Neural progenitor cell (in vitro differentiated cells): Measurements from ENCODE around the gene UACA. TPM values are rescaled to one million over a fixed set of nuclear protein-coding genes. Genes with fewer than 3 reads are reported as not detected.

ENCODE experiments used
- DNase-seq: peaks from one replicate; pipeline ENCODE4 v3.0.0-alpha.2; 2016; ENCODE audit warnings: low spot score
- H2AFZ ChIP-seq: fragments of 200-600 bp; sonication (generic); replicated peaks from 2 replicates; pipeline ENCODE4 v1.6.1; 2016; ENCODE audit warnings: antibody characterized with exemption
- H3F3A ChIP-seq: fragments of 200-600 bp; sonication (generic); 2 replicates; pipeline ENCODE4 v1.6.1; 2016; ENCODE audit warnings: antibody characterized with exemption, low read depth
- H3K27ac ChIP-seq: fragments of 200-600 bp; sonication (generic); 2 replicates; pipeline ENCODE4 v1.5.1; 2016; ENCODE audit warnings: mild to moderate bottlenecking
- H3K27me3 ChIP-seq: fragments of 200-600 bp; sonication (generic); 2 replicates; pipeline ENCODE4 v1.6.1; 2016; ENCODE audit warnings: mild to moderate bottlenecking, moderate library complexity
- H3K36me3 ChIP-seq: fragments of 200-600 bp; sonication (generic); 2 replicates; pipeline ENCODE4 v1.5.1; 2016
- H3K4me1 ChIP-seq: fragments of 200-600 bp; sonication (generic); 2 replicates; pipeline ENCODE4 v1.6.1; 2016; ENCODE audit warnings: mixed run types
- H3K4me2 ChIP-seq: fragments of 200-600 bp; sonication (generic); 2 replicates; pipeline ENCODE4 v1.6.1; 2016
- H3K4me3 ChIP-seq: fragments of 200-600 bp; sonication (generic); 2 replicates; pipeline ENCODE4 v1.5.1; 2016
- H3K79me2 ChIP-seq: fragments of 200-600 bp; sonication (generic); 2 replicates; pipeline ENCODE4 v1.6.1; 2016; ENCODE audit warnings: low read depth
- H3K9ac ChIP-seq: fragments of 200-600 bp; sonication (generic); 2 replicates; pipeline ENCODE4 v1.6.1; 2016
- H3K9me3 ChIP-seq: fragments of 200-600 bp; sonication (generic); 2 replicates; pipeline ENCODE4 v1.5.1; 2016; ENCODE audit warnings: low read depth
- H4K20me1 ChIP-seq: fragments of 200-600 bp; sonication (generic); 2 replicates; pipeline ENCODE4 v1.6.1; 2016; ENCODE audit warnings: low read depth
- H3K27ac Mint-ChIP-seq: 3 replicates; pipeline ENCODE4 v1.8.0; 2021; ENCODE audit warnings: mixed read lengths
- H3K27me3 Mint-ChIP-seq: 2 replicates; pipeline ENCODE4 v1.8.0; 2022; ENCODE audit warnings: low read depth, mild to moderate bottlenecking, inconsistent platforms, moderate library complexity, mixed read lengths; ENCODE audit not compliant: insufficient read depth
- H3K36me3 Mint-ChIP-seq: 3 replicates; pipeline ENCODE4 v1.8.0; 2021; ENCODE audit warnings: mixed read lengths
- H3K4me1 Mint-ChIP-seq: 3 replicates; pipeline ENCODE4 v1.8.0; 2021; ENCODE audit warnings: mixed read lengths
- H3K4me3 Mint-ChIP-seq: 3 replicates; pipeline ENCODE4 v1.8.0; 2021; ENCODE audit warnings: mild to moderate bottlenecking, moderate library complexity, mixed read lengths
- H3K9me3 Mint-ChIP-seq: 3 replicates; pipeline ENCODE4 v1.8.0; 2020; ENCODE audit warnings: mixed read lengths
- EZH2 ChIP-seq: fragments of 200-600 bp; sonication (generic); IDR thresholded peaks from 2 replicates; pipeline ENCODE4 v1.6.1; 2017; ENCODE audit warnings: antibody characterized with exemption, mild to moderate bottlenecking, moderate library complexity
- EZH2phosphoT487 ChIP-seq: fragments of 200-600 bp; sonication (generic); IDR thresholded peaks from 2 replicates; pipeline ENCODE4 v1.6.1; 2017; ENCODE audit warnings: antibody characterized with exemption
- total RNA-seq: library from RNA; depleted of rRNA; stranded (reverse); fragments of >200 nt; gene quantifications from 2 replicates; pipeline ENCODE4 v1.2.3, GENCODE V29; 2015; ENCODE audit warnings: low replicate concordance
- TF ChIP-seq, protein P1 (sequence below): fragments of 200-600 bp; sonication (generic); IDR thresholded peaks from 2 replicates; pipeline ENCODE4 v1.5.1; 2017; ENCODE audit warnings: antibody characterized with exemption, mild to moderate bottlenecking

The UACA gene
- total RNA-seq, 1 donor from 2014 or later: 70.0 TPM

DNA sequence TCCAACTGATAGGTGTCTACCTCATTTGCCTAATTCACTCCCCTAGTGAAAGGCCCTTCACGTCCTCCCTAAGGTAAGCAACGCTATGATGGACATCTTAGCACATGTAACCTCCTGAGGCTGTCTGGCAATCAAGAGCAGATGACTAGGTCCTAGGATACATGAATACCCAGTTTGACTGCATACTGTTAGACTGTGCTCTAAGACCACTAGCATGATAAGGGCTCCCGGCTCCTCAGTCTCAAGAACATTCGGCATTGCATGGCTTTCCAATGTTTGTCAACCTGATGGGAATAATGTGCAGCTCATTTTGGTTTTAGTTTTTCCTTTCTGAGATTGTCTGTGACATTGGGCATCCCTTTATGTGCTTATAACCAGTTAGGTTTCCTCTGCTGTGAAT lies 152.1 kb downstream of the UACA start:
- H3K36me3 Mint-ChIP-seq: no peaks in the 10 kb centered on the region
- no peak overlapping the region for H3K4me3 Mint-ChIP-seq
- Histone ChIP-seq H3K4me3 (no peak overlapping the region), H3F3A (peaks cover 17% of the 10 kb centered on the region), H3K36me3 (no peaks in the 10 kb centered on the region), H3K79me2 (no peaks in the 10 kb centered on the region), H2AFZ (no peak overlapping the region), H3K4me1 (peaks cover 14% of the 10 kb centered on the region), H3K9ac (no peak overlapping the region), H4K20me1 (no peaks in the 10 kb centered on the region), H3K27me3 (no peaks in the 10 kb centered on the region), H3K9me3 (no peaks in the 10 kb centered on the region), H3K27ac (no peak overlapping the region), H3K4me2 (no peak overlapping the region)
- peaks cover 2% of the 10 kb centered on the region for H3K27me3 Mint-ChIP-seq
- TF ChIP-seq, protein P1, sequence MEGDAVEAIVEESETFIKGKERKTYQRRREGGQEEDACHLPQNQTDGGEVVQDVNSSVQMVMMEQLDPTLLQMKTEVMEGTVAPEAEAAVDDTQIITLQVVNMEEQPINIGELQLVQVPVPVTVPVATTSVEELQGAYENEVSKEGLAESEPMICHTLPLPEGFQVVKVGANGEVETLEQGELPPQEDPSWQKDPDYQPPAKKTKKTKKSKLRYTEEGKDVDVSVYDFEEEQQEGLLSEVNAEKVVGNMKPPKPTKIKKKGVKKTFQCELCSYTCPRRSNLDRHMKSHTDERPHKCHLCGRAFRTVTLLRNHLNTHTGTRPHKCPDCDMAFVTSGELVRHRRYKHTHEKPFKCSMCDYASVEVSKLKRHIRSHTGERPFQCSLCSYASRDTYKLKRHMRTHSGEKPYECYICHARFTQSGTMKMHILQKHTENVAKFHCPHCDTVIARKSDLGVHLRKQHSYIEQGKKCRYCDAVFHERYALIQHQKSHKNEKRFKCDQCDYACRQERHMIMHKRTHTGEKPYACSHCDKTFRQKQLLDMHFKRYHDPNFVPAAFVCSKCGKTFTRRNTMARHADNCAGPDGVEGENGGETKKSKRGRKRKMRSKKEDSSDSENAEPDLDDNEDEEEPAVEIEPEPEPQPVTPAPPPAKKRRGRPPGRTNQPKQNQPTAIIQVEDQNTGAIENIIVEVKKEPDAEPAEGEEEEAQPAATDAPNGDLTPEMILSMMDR: no peak
- TF ChIP-seq EZH2phosphoT487: no peak
- no peak for TF ChIP-seq EZH2
- peaks cover 36% of the 10 kb centered on the region for H3K4me1 Mint-ChIP-seq
- no peaks in the 10 kb centered on the region for H3K9me3 Mint-ChIP-seq
- H3K27ac Mint-ChIP-seq: no peak overlapping the region
- DNase-seq: no peak

DNA sequence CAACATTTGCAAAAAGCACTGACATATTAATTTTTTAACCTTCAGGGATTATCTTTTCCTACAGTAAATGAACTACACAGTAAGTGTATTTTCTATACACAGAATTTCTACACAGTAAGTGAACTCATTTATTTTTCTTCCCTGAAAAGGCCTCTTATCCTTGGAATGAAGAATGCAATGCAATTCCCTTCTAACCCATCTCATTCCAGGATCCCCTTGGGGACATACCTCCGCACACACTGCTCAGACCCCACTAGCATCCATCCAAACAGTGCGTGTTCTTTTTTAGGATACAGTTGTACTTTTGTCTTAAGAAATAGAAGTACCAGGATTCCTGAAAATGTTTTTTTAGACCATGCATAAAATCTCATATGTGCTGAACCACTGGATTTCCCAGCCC lies 152.8 kb downstream of the UACA start:
- no peak for DNase-seq
- Mint-ChIP-seq H3K27ac (peak overlapping the region; percentile 82), H3K4me1 (peaks cover 43% of the 10 kb centered on the region), H3K27me3 (peaks cover 2% of the 10 kb centered on the region), H3K36me3 (no peaks in the 10 kb centered on the region), H3K9me3 (no peaks in the 10 kb centered on the region), H3K4me3 (no peak overlapping the region)
- Histone ChIP-seq H3K4me3 (no peak overlapping the region), H3K9me3 (no peaks in the 10 kb centered on the region), H3K9ac (no peak overlapping the region), H3K36me3 (no peaks in the 10 kb centered on the region), H2AFZ (no peak overlapping the region), H3F3A (peaks cover 24% of the 10 kb centered on the region), H3K4me2 (no peak overlapping the region), H4K20me1 (no peaks in the 10 kb centered on the region), H3K27me3 (no peaks in the 10 kb centered on the region), H3K4me1 (peaks cover 21% of the 10 kb centered on the region), H3K27ac (no peak overlapping the region), H3K79me2 (no peaks in the 10 kb centered on the region)
- no peak for TF ChIP-seq EZH2phosphoT487
- TF ChIP-seq, protein P1: no peak

DNA sequence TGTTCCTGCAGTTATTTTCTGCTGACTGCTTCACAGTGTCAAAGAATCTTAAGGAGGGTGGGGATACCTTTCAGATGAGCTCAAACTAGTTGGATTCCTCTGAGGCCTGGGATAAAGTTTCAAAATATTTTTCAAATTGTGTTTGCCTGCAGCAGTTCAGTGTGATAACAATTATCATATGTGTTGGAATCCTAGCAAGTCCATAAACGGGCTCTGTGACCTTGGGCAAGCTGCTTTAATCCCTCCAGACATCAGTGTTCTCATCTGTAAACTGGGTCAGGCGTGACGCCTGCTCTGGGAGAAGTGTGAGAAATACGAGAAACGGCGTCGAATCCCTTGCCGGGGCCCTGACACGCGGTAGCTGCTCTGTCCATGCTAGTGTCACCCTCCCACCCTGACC lies 153.5 kb downstream of the UACA start:
- H3K36me3 ChIP-seq: no peaks in the 10 kb centered on the region
- DNase-seq: no peak
- no peaks in the 10 kb centered on the region for H3K79me2 ChIP-seq
- no peak overlapping the region for H3K27ac ChIP-seq
- no peaks in the 10 kb centered on the region for H3K36me3 Mint-ChIP-seq
- H3K4me2 ChIP-seq: no peak overlapping the region
- H3K9me3 Mint-ChIP-seq: no peaks in the 10 kb centered on the region
- H3K4me3 ChIP-seq: no peak overlapping the region
- no peak overlapping the region for H3K9ac ChIP-seq
- no peak overlapping the region for H3K4me3 Mint-ChIP-seq
- H3K9me3 ChIP-seq: no peaks in the 10 kb centered on the region
- peaks cover 31% of the 10 kb centered on the region for H3F3A ChIP-seq
- no peaks in the 10 kb centered on the region for H3K27me3 ChIP-seq
- H4K20me1 ChIP-seq: no peaks in the 10 kb centered on the region
- peaks cover 28% of the 10 kb centered on the region for H3K4me1 ChIP-seq
- H3K27ac Mint-ChIP-seq: no peak overlapping the region
- H3K27me3 Mint-ChIP-seq: peaks cover 2% of the 10 kb centered on the region
- no peak overlapping the region for H2AFZ ChIP-seq
- TF ChIP-seq EZH2phosphoT487 (no peak), EZH2 (no peak)
- TF ChIP-seq, protein P1: no peak
- peaks cover 50% of the 10 kb centered on the region for H3K4me1 Mint-ChIP-seq
